Lower leg skin (tissue), 4 donors: ENCODE results near the gene USP11. TPM values are rescaled to one million over a fixed set of nuclear protein-coding genes. Genes with fewer than 3 reads are reported as not detected.
A peak's percentile ranks its signal among the peaks of the same experiment; 100 is the strongest.

Source experiments
- DNase-seq, 2 donors: peaks; one replicate each; pipeline ENCODE4 v3.0.0-alpha.2; 2019; ENCODE audit warnings: low spot score in 2 of 2
- H3K4me3 ChIP-seq: fragments of 200-600 bp; sonication (generic); 2 replicates; pipeline ENCODE4 v1.5.1; 2017; ENCODE audit warnings: mild to moderate bottlenecking, low read depth; ENCODE audit not compliant: poor library complexity, severe bottlenecking
- POLR2A ChIP-seq, 2 donors: fragments of 450-650 bp; IDR thresholded peaks; one replicate each; pipeline ENCODE4 v1.6.1; 2016 to 2017; ENCODE audit warnings: antibody characterized with exemption in 2 of 2, mild to moderate bottlenecking in 1 of 2, moderate library complexity in 1 of 2
- WGBS, 2 donors: methylation state at CpG; one replicate each; pipeline ENCODE4 v1.1.5; 2018; 5-methylcytosine and 5-hydroxymethylcytosine counted together
- intact Hi-C: fragments of 100-400 bp; cut with DNase I; formaldehyde crosslinking; loops from one replicate; pipeline ENCODE4 v1.15.0; 2023; ENCODE audit warnings: low total_unique reads
- total RNA-seq, 4 donors: library from RNA; depleted of rRNA; stranded (reverse); fragments of >200 nt; gene quantifications; one replicate each; pipeline ENCODE4 v1.1.0, GENCODE V29; 2016
- TF ChIP-seq, protein P1 (sequence below), 3 donors: fragments of 450-650 bp; IDR thresholded peaks; one replicate each; pipeline ENCODE4 v1.5.1; 2016; ENCODE audit warnings: antibody characterized with exemption in 3 of 3, mild to moderate bottlenecking in 3 of 3, moderate library complexity in 2 of 3

The USP11 gene
- total RNA-seq, 4 donors from 2014 or later, result 12.8 to 24.9 (median 18.7) TPM

- no peak for TF ChIP-seq POLR2A (IDR thresholded peaks at IDR 0.05)
- TF ChIP-seq, protein P1, sequence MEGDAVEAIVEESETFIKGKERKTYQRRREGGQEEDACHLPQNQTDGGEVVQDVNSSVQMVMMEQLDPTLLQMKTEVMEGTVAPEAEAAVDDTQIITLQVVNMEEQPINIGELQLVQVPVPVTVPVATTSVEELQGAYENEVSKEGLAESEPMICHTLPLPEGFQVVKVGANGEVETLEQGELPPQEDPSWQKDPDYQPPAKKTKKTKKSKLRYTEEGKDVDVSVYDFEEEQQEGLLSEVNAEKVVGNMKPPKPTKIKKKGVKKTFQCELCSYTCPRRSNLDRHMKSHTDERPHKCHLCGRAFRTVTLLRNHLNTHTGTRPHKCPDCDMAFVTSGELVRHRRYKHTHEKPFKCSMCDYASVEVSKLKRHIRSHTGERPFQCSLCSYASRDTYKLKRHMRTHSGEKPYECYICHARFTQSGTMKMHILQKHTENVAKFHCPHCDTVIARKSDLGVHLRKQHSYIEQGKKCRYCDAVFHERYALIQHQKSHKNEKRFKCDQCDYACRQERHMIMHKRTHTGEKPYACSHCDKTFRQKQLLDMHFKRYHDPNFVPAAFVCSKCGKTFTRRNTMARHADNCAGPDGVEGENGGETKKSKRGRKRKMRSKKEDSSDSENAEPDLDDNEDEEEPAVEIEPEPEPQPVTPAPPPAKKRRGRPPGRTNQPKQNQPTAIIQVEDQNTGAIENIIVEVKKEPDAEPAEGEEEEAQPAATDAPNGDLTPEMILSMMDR (IDR thresholded peaks at IDR 0.05), result no peak
These were observed 38.5 kb upstream of the USP11 start for GRCh38 chrX:47194194-47194787.

GRCh38 chrX:47196098-47196497 lies 36.7 kb upstream of the USP11 start:
- intact Hi-C loops, result loop anchor here (10.0 kb wide), 2 partner anchors 189 to 329 kb away; no protein-coding TSS in a partner anchor

More at GRCh38 chrX:47194194-47194787, 38.5 kb upstream of the USP11 start:
- intact Hi-C loops, result loop anchor here (10.0 kb wide), 2 partner anchors 191 to 331 kb away; no protein-coding TSS in a partner anchor
- DNase-seq, result no peak
- H3K4me3 ChIP-seq, result peak overlapping the region; percentile 47
- WGBS, 2 donors, result 14 to 16% methylated on average over 10 to 14 of the region's 14 CpGs

GRCh38 chrX:47197526-47197925 lies 35.3 kb upstream of the USP11 start:
- no peak for TF ChIP-seq POLR2A (IDR thresholded peaks at IDR 0.05)
- TF ChIP-seq, protein P1 (IDR thresholded peaks at IDR 0.05), result no peak
- intact Hi-C loops, result loop anchor here (10.0 kb wide), 2 partner anchors 187 to 327 kb away; no protein-coding TSS in a partner anchor
- DNase-seq, result no peak
- no peak overlapping the region for H3K4me3 ChIP-seq
- WGBS, 2 donors, result 55 to 73% methylated on average over 7 of the region's 7 CpGs

More at GRCh38 chrX:47196098-47196497, 36.7 kb upstream of the USP11 start:
- 34 to 67% methylated on average over 3 of the region's 3 CpGs for WGBS, 2 donors
- TF ChIP-seq, protein P1 (IDR thresholded peaks at IDR 0.05), result no peak
- no peak for TF ChIP-seq POLR2A (IDR thresholded peaks at IDR 0.05)
- no peak for DNase-seq
- H3K4me3 ChIP-seq, result no peak overlapping the region

- WGBS, 2 donors, result 77 to 94% methylated on average over 10 of the region's 10 CpGs
These were observed 34.7 kb upstream of the USP11 start for GRCh38 chrX:47198026-47198686.

DNA sequence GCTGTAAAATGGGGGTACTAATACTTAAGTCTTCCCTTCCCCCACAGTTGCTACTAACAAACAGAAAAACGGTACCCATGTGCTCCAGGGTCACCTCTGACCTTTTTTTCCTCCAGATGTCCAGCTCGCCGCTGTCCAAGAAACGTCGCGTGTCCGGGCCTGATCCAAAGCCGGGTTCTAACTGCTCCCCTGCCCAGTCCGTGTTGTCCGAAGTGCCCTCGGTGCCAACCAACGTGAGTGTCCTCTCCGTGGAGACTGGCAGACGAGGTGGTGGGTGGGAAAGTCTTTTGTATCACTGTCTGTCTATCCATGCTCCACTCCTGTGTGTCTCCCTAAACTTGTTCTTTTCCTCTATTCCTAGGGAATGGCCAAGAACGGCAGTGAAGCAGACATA lies 34.1 kb upstream of the USP11 start:
- no peak overlapping the region for H3K4me3 ChIP-seq
- no peak for DNase-seq
- intact Hi-C loops, result loop anchor here (10.0 kb wide), 2 partner anchors 186 to 326 kb away; no protein-coding TSS in a partner anchor
- no peak for TF ChIP-seq POLR2A (IDR thresholded peaks at IDR 0.05)
- TF ChIP-seq, protein P1 (IDR thresholded peaks at IDR 0.05), result no peak
- WGBS, 2 donors, result 60 to 86% methylated on average over 9 to 15 of the region's 15 CpGs

More at GRCh38 chrX:47198026-47198686, 34.7 kb upstream of the USP11 start:
- intact Hi-C loops, result loop anchor here (10.0 kb wide), 2 partner anchors 187 to 327 kb away; no protein-coding TSS in a partner anchor
- no peak for TF ChIP-seq POLR2A (IDR thresholded peaks at IDR 0.05)
- TF ChIP-seq, protein P1 (IDR thresholded peaks at IDR 0.05), result no peak
- H3K4me3 ChIP-seq, result no peak overlapping the region
- no peak for DNase-seq
